Measurements from ENCODE around the gene COL6A3.

The COL6A3 gene

DNA sequence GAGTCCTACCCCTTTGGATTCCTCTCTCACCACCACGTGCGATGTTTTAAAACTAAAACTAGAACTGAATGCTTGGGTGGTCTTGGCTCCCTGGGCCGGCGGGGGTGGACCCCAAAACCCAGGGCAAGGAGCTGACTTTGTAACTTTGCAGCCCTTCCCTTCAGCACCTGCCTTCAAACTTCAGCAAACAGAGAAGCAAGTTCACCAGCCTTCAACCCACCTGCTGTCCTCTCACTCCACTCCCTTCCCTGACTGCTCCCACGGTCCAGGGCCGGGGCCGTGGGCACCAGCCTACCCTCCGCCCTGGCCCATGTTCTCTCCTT is 54.5 kb downstream of the COL6A3 start (continued):
- TF ChIP-seq, protein P1, sequence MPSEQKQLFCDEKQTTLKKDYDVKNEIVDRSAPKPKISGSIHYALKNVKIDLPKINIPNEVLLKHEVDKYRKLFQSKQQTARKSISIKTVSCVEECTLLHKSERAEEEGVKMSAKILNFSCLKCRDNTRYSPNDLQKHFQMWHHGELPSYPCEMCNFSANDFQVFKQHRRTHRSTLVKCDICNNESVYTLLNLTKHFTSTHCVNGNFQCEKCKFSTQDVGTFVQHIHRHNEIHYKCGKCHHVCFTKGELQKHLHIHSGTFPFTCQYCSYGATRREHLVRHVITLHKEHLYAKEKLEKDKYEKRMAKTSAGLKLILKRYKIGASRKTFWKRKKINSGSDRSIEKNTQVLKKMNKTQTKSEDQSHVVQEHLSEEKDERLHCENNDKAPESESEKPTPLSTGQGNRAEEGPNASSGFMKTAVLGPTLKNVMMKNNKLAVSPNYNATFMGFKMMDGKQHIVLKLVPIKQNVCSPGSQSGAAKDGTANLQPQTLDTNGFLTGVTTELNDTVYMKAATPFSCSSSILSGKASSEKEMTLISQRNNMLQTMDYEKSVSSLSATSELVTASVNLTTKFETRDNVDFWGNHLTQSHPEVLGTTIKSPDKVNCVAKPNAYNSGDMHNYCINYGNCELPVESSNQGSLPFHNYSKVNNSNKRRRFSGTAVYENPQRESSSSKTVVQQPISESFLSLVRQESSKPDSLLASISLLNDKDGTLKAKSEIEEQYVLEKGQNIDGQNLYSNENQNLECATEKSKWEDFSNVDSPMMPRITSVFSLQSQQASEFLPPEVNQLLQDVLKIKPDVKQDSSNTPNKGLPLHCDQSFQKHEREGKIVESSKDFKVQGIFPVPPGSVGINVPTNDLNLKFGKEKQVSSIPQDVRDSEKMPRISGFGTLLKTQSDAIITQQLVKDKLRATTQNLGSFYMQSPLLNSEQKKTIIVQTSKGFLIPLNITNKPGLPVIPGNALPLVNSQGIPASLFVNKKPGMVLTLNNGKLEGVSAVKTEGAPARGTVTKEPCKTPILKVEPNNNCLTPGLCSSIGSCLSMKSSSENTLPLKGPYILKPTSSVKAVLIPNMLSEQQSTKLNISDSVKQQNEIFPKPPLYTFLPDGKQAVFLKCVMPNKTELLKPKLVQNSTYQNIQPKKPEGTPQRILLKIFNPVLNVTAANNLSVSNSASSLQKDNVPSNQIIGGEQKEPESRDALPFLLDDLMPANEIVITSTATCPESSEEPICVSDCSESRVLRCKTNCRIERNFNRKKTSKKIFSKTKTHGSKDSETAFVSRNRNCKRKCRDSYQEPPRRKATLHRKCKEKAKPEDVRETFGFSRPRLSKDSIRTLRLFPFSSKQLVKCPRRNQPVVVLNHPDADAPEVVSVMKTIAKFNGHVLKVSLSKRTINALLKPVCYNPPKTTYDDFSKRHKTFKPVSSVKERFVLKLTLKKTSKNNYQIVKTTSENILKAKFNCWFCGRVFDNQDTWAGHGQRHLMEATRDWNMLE (tag by site-specific recombination; conservative IDR thresholded peaks at IDR 0.05; ENCODE audit: low read depth): no peak
- no peak for TF ChIP-seq KLF7 (tag by site-specific recombination; IDR thresholded peaks at IDR 0.05; ENCODE audit: borderline replicate concordance)
- TF ChIP-seq, protein P2, sequence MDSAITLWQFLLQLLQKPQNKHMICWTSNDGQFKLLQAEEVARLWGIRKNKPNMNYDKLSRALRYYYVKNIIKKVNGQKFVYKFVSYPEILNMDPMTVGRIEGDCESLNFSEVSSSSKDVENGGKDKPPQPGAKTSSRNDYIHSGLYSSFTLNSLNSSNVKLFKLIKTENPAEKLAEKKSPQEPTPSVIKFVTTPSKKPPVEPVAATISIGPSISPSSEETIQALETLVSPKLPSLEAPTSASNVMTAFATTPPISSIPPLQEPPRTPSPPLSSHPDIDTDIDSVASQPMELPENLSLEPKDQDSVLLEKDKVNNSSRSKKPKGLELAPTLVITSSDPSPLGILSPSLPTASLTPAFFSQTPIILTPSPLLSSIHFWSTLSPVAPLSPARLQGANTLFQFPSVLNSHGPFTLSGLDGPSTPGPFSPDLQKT (IDR thresholded peaks at IDR 0.05; ENCODE audit: borderline replicate concordance, low read depth, low read length): no peak
- TF ChIP-seq KLF10 (tag by site-specific recombination; IDR thresholded peaks at IDR 0.05): no peak
- TF ChIP-seq, protein P3, sequence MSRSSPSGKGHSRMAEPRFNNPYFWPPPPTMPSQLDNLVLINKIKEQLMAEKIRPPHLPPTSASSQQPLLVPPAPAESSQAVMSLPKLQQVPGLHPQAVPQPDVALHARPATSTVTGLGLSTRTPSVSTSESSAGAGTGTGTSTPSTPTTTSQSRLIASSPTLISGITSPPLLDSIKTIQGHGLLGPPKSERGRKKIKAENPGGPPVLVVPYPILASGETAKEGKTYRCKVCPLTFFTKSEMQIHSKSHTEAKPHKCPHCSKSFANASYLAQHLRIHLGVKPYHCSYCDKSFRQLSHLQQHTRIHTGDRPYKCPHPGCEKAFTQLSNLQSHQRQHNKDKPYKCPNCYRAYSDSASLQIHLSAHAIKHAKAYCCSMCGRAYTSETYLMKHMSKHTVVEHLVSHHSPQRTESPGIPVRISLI (tag by site-specific recombination; IDR thresholded peaks at IDR 0.05): no peak
- TF ChIP-seq ZNF626 (tag by site-specific recombination; IDR thresholded peaks at IDR 0.05): no peak
- no peak for TF ChIP-seq ZNF311 (tag by site-specific recombination; IDR thresholded peaks at IDR 0.05; ENCODE audit: borderline replicate concordance)
- TF ChIP-seq, protein P4, sequence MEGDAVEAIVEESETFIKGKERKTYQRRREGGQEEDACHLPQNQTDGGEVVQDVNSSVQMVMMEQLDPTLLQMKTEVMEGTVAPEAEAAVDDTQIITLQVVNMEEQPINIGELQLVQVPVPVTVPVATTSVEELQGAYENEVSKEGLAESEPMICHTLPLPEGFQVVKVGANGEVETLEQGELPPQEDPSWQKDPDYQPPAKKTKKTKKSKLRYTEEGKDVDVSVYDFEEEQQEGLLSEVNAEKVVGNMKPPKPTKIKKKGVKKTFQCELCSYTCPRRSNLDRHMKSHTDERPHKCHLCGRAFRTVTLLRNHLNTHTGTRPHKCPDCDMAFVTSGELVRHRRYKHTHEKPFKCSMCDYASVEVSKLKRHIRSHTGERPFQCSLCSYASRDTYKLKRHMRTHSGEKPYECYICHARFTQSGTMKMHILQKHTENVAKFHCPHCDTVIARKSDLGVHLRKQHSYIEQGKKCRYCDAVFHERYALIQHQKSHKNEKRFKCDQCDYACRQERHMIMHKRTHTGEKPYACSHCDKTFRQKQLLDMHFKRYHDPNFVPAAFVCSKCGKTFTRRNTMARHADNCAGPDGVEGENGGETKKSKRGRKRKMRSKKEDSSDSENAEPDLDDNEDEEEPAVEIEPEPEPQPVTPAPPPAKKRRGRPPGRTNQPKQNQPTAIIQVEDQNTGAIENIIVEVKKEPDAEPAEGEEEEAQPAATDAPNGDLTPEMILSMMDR (tag by site-specific recombination; IDR thresholded peaks at IDR 0.05): no peak
- no peak for TF ChIP-seq ZNF354C (tag by site-specific recombination; IDR thresholded peaks at IDR 0.05; ENCODE audit: borderline replicate concordance, low read depth)
- TF ChIP-seq BCL11A (tag by site-specific recombination; IDR thresholded peaks at IDR 0.05; ENCODE audit: low read depth): no peak
- TF ChIP-seq ZNF707 (tag by site-specific recombination; IDR thresholded peaks at IDR 0.05): no peak
- TF ChIP-seq, protein P5, sequence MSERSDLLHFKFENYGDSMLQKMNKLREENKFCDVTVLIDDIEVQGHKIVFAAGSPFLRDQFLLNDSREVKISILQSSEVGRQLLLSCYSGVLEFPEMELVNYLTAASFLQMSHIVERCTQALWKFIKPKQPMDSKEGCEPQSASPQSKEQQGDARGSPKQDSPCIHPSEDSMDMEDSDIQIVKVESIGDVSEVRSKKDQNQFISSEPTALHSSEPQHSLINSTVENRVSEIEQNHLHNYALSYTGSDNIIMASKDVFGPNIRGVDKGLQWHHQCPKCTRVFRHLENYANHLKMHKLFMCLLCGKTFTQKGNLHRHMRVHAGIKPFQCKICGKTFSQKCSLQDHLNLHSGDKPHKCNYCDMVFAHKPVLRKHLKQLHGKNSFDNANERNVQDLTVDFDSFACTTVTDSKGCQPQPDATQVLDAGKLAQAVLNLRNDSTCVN (tag by site-specific recombination; optimal IDR thresholded peaks at IDR 0.05): no peak

DNA sequence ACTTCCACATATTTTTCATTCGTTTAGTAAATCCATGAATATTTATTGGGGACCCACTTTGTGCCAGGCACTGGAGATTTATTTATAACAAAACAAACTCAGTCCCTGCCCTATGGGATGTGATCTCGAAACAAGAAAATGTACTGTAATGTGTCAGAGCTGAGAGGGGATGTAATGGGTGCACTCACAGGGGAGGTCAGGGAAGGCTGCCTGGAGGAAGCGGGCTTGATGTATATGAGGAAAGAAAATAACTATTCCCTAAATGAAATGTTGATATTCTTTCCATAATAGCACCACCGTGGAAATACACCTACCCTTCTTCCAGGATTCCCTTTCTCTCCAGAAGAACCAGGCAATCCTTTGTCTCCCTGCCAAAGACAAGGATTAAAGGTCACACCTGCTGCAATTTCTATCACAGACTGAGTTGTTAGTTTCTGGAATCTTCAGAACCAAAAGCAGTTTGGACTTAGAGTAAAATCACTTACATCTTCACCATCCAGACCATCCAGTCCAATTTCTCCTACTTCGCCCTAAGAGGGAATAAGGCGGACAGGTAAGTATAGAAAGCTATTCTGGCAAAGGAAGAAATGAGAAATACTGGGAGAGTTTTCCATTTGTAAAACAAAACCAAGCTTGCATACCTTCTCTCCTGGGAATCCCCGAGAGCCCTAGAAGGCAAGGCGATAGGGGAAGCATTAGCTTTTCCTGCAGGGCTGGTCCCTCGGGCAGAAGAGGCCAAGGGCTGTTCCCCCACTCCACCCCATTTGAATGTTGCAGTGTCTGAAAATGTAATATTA is 55.0 kb downstream of the COL6A3 start:
- Histone ChIP-seq H3K27ac (ENCODE audit: extremely low read depth, low read depth, low read length) (no peak overlapping the region), H3K4me1 (ENCODE audit: control insufficient read depth, insufficient read depth, low read length) (no peaks in the 10 kb centered on the region), H3K4me3 (ENCODE audit: low read depth, low read length) (no peak overlapping the region), H3K9me3 (ENCODE audit: control insufficient read depth, insufficient read depth, low read depth, low read length) (no peaks in the 10 kb centered on the region), H3K36me3 (ENCODE audit: control insufficient read depth in 2 of 2, insufficient read depth in 1 of 2, low read length in 2 of 2) (no peaks in the 10 kb centered on the region)
- ChIA-PET POLR2A (no interaction called here), CTCF (interaction anchor here (0.9 kb wide), 1 partner anchor 193 kb away, joined by 3 read pairs; no protein-coding TSS in a partner anchor)
- TF ChIP-seq SALL2 (tag by site-specific recombination; IDR thresholded peaks at IDR 0.05; ENCODE audit: borderline replicate concordance): no peak
- TF ChIP-seq ZNF302 (tag by site-specific recombination; IDR thresholded peaks at IDR 0.05; ENCODE audit: low read depth): no peak
- no peak for TF ChIP-seq ZNF521 (tag by site-specific recombination; IDR thresholded peaks at IDR 0.05)
- no peak for TF ChIP-seq KLF8 (tag by site-specific recombination; IDR thresholded peaks at IDR 0.05)
- no peak for TF ChIP-seq ZNF660 (tag by site-specific recombination; IDR thresholded peaks at IDR 0.05)
- no peak for TF ChIP-seq ZNF626 (tag by site-specific recombination; IDR thresholded peaks at IDR 0.05)
- TF ChIP-seq ZNF350 (tag by site-specific recombination; IDR thresholded peaks at IDR 0.05): no peak
- no peak for TF ChIP-seq IKZF3 (tag by site-specific recombination; IDR thresholded peaks at IDR 0.05)
- no peak for TF ChIP-seq ZNF221 (tag by site-specific recombination; IDR thresholded peaks at IDR 0.05; ENCODE audit: borderline replicate concordance)
- no peak for TF ChIP-seq KLF9 (tag by site-specific recombination; IDR thresholded peaks at IDR 0.05; ENCODE audit: low read depth)
- TF ChIP-seq ZNF223 (tag by site-specific recombination; IDR thresholded peaks at IDR 0.05): no peak
- TF ChIP-seq, protein P6, sequence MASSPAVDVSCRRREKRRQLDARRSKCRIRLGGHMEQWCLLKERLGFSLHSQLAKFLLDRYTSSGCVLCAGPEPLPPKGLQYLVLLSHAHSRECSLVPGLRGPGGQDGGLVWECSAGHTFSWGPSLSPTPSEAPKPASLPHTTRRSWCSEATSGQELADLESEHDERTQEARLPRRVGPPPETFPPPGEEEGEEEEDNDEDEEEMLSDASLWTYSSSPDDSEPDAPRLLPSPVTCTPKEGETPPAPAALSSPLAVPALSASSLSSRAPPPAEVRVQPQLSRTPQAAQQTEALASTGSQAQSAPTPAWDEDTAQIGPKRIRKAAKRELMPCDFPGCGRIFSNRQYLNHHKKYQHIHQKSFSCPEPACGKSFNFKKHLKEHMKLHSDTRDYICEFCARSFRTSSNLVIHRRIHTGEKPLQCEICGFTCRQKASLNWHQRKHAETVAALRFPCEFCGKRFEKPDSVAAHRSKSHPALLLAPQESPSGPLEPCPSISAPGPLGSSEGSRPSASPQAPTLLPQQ (tag by site-specific recombination; IDR thresholded peaks at IDR 0.05): no peak
- no peak for TF ChIP-seq ZNF366 (tag by site-specific recombination; conservative IDR thresholded peaks at IDR 0.05)
